K562 (cell line): Measurements from ENCODE around the gene STON2. TPM values are rescaled to one million over a fixed set of nuclear protein-coding genes. Genes with fewer than 3 reads are reported as not detected.
"Not testable (repeated sequence)": the region's sequence is repeated elsewhere in the genome, so short reads cannot be mapped to it uniquely, and the experiment has no call there.

Source experiments
- ATAC-seq: fragments of 200-7000 bp; cut with Tn5 transposase; 3 replicates; pipeline ENCODE4 v1.9.1; 2020; ENCODE audit warnings: moderate library complexity
- BruUV-seq: library from RNA; stranded (reverse); fragments of 400-500 nt; replicated peaks from 2 replicates; lab custom pipeline; 2021; lab: Mats Ljungman, UMichigan
- CTCF ChIA-PET: fragments of 300-600 bp; formaldehyde crosslinking; extraction: SDS; loops from one replicate; lab custom pipeline; 2021; ENCODE audit warnings: low intra/inter-chr PET ratio; lab: Yijun Ruan, JAX
- POLR2A ChIA-PET: fragments of 300-600, 350-650 bp; sonication (Branson Sonifier 250); formaldehyde crosslinking; extraction: SDS; loops from one replicate; lab custom pipeline; 2021; ENCODE audit warnings: antibody characterized with exemption, inconsistent platforms; lab: Yijun Ruan, JAX
- DNase-seq, 4 experiments: peaks; one replicate each; pipeline versions ENCODE4 v3.0.0 to v3.0.0-alpha.2; 2011 to 2018; ENCODE audit warnings: low spot score in 3 of 4, mixed read lengths in 3 of 4; ENCODE audit errors: extremely low read depth in 1 of 4
- FAIRE-seq: peaks from 2 replicates; lab custom pipeline; 2011; peaks lifted over from hg19 to GRCh38; lab: Jason Lieb, UNC
- H2AFZ ChIP-seq: 2 replicates; pipeline ENCODE4 v1.6.0; 2011; ENCODE audit warnings: low read depth, low read length, control low read depth, inconsistent platforms
- H3K27ac ChIP-seq: fragments of 200-600 bp; 3 replicates; pipeline ENCODE4 v1.8.0; 2011; ENCODE audit warnings: low read depth, mild to moderate bottlenecking, control low read depth, inconsistent platforms, low read length, moderate library complexity, mixed read lengths; ENCODE audit errors: extremely low read depth
- H3K27me3 ChIP-seq, 2 experiments: fragments of 300-600 bp in 1 of 2; 2 replicates in 1 of 2; 3 replicates in 1 of 2; pipeline versions ENCODE4 v1.6.0 to v1.8.0; 2011; ENCODE audit warnings: inconsistent platforms in 2 of 2, low read length in 2 of 2, mild to moderate bottlenecking in 1 of 2, mixed read lengths in 1 of 2, moderate library complexity in 1 of 2; ENCODE audit not compliant: control insufficient read depth in 2 of 2, insufficient read depth in 2 of 2
- H3K36me3 ChIP-seq: fragments of 300-600 bp; 3 replicates; pipeline ENCODE4 v1.8.0; 2011; ENCODE audit warnings: mild to moderate bottlenecking, low read length, inconsistent platforms; ENCODE audit not compliant: control insufficient read depth, insufficient read depth
- H3K4me1 ChIP-seq, 2 experiments: fragments of 200-600 bp in 1 of 2; replicated peaks in 1 of 2; 2 replicates in 1 of 2; 3 replicates in 1 of 2; pipeline versions ENCODE4 v1.5.1 to v1.8.0; 2011; ENCODE audit warnings: inconsistent platforms in 2 of 2, low read length in 2 of 2, mild to moderate bottlenecking in 1 of 2, mixed read lengths in 1 of 2, moderate library complexity in 1 of 2; ENCODE audit not compliant: control insufficient read depth in 2 of 2, insufficient read depth in 2 of 2
- H3K4me2 ChIP-seq: 2 replicates; pipeline ENCODE4 v1.6.1; 2011; ENCODE audit warnings: low read length, control low read depth, inconsistent platforms, mixed read lengths; ENCODE audit not compliant: insufficient read depth
- H3K4me3 ChIP-seq: fragments of 200-600 bp; sonication (generic), shearing (Covaris generic); 2 replicates; pipeline ENCODE4 v1.5.1; 2016; ENCODE audit warnings: control low read depth, inconsistent platforms
- H3K79me2 ChIP-seq: fragments of 200-600 bp; 3 replicates; pipeline ENCODE4 v1.8.0; 2011; ENCODE audit warnings: low read length, inconsistent platforms; ENCODE audit not compliant: control insufficient read depth, insufficient read depth
- H3K9ac ChIP-seq, 2 experiments: 2 replicates each; pipeline versions ENCODE4 v1.6.0 to v1.6.1; 2011; ENCODE audit warnings: low read depth in 2 of 2, low read length in 2 of 2, control low read depth in 1 of 2, inconsistent platforms in 1 of 2, mild to moderate bottlenecking in 1 of 2, mixed read lengths in 1 of 2; ENCODE audit not compliant: insufficient read depth in 1 of 2
- H3K9me1 ChIP-seq: one replicate; pipeline ENCODE4 v1.6.0; 2011; ENCODE audit warnings: inconsistent platforms, mild to moderate bottlenecking, low read length, moderate library complexity; ENCODE audit not compliant: control insufficient read depth, insufficient read depth
- H3K9me3 ChIP-seq: replicated peaks from 2 replicates; pipeline ENCODE4 v1.5.1; 2011; ENCODE audit warnings: low read depth, low read length, inconsistent platforms; ENCODE audit not compliant: control insufficient read depth, insufficient read depth
- H4K20me1 ChIP-seq: replicated peaks from 2 replicates; pipeline ENCODE4 v1.6.1; 2011; ENCODE audit warnings: low read length, inconsistent platforms, mixed read lengths; ENCODE audit not compliant: control insufficient read depth, insufficient read depth
- E2F4 ChIP-seq: sonication (generic); formaldehyde crosslinking; IDR thresholded peaks from 2 replicates; pipeline ENCODE4 v1.8.0; 2022; ENCODE audit warnings: mild to moderate bottlenecking, low read depth, missing genetic modification reagents
- FOS ChIP-seq: IDR thresholded peaks from 3 replicates; pipeline ENCODE4 v1.6.1; 2011; ENCODE audit not compliant: insufficient read length; ENCODE audit errors: extremely low read depth
- NFYB ChIP-seq: IDR thresholded peaks from 2 replicates; pipeline ENCODE4 v1.6.1; 2011; ENCODE audit warnings: mild to moderate bottlenecking, moderate library complexity; ENCODE audit not compliant: insufficient read length; ENCODE audit errors: extremely low read depth
- WGBS: fragments of 100-300 bp; shearing (Covaris generic); methylation state at CpG from one replicate; pipeline ENCODE4 v1.1.6; 2016; ENCODE audit warnings: low coverage, mixed read lengths; ENCODE audit not compliant: insufficient coverage; ENCODE audit errors: missing lambda C conversion rate; 5-methylcytosine and 5-hydroxymethylcytosine counted together
- in situ Hi-C: fragments of 300-500 bp; cut with MboI; formaldehyde crosslinking; loops from 4 replicates; pipeline ENCODE4 v1.15.0; 2018; ENCODE audit warnings: inconsistent platforms, mixed read lengths
- intact Hi-C: fragments of 100-400 bp; cut with micrococcal nuclease; formaldehyde crosslinking; loops from 2 replicates; pipeline ENCODE4 v1.14.2; 2022
- polyA plus RNA-seq, 8 experiments: library from polyadenylated mRNA; depleted of rRNA in 4 of 8; stranded (reverse) in 5 of 8; unstranded in 3 of 8; fragments of >200 nt; fragmentation: Nextera tagmentation in 2 of 8; fragmentation: Illumina TruSeq in 1 of 8; extraction: Ambion mirVana in 2 of 8; extraction: Trizol in 1 of 8; gene quantifications; 2 replicates each; pipeline versions ENCODE4 v1.2.1 to v1.2.3, GENCODE V29; 2011 to 2014; ENCODE audit warnings: inconsistent platforms in 1 of 8, missing spikeins in 1 of 8
- total RNA-seq, 7 experiments: library from RNA; depleted of rRNA in 6 of 7; stranded (reverse); fragments of >200 nt in 6 of 7; fragmentation: Illumina TruSeq in 2 of 7; extraction: Trizol in 2 of 7; gene quantifications; 2 replicates each; pipeline versions ENCODE4 v1.2.1 to v1.2.3, GENCODE V29; 2011 to 2021; ENCODE audit warnings: low replicate concordance in 1 of 7

The STON2 gene
- total and polyA plus RNA-seq, 9 of the 15 experiments (the other 6 are each of a cell fraction or from before 2014, with no cell fraction given), result 7.8 to 99.3 (median 53.5) TPM

DNA sequence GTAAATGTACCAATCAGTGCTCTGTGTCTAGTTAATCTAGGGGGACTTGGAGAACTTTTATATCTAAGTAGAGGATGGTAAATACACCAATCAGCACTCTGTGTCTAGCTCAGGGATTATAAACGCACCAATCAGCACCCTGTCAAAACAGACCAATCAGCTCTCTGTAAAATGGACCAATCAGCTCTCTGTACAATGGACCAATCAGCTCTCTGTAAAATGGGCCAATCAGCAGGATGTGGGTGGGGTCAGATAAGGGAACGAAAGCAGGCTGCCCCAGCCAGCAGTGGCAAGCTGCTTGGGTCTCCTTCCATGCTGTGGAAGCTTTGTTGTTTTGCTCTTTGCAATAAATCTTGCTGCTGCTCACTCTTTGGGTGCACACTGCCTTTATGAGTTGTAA is 163.3 kb downstream of the STON2 start:
- BruUV-seq, H3K9me3 ChIP-seq, ATAC-seq, H3K27me3 ChIP-seq, H3K79me2 ChIP-seq, H4K20me1 ChIP-seq, intact Hi-C loops, H3K4me3 ChIP-seq, CTCF ChIA-PET, H2AFZ ChIP-seq, H3K9ac ChIP-seq, H3K4me2 ChIP-seq, H3K4me1 ChIP-seq, in situ Hi-C loops, DNase-seq, H3K36me3 ChIP-seq, FAIRE-seq, H3K27ac ChIP-seq, H3K9me1 ChIP-seq: not testable (repeated sequence)
- 50% methylated on average over 2 of the region's 2 CpGs for WGBS
- POLR2A ChIA-PET, result interaction anchor here (2.1 kb wide), 1 partner anchor 16 kb away, joined by 9 read pairs; the partner anchor contains the start of gene GTF2A1
- TF ChIP-seq NFYB, result peak; percentile 47
- TF ChIP-seq FOS, result peak; percentile 2

DNA sequence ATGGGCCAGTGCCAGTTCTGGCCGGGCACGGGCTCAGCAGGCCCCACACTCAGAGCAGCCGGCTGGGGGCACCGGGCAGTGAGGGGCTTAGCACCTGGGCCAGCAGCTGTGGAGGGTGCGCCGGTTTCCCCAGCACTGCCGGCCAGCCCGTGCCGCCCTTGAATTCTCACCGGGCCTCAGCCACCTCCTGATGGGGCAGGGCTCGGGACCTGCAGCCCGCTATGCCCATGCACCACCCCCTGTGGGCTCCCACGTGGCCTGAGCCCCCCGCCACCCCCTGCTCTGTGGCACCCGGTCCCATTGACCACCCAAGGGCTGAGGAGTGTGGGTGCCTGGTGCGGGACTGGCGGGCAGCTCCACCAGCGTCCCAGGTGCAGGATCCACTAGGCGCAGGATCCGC is 164.0 kb downstream of the STON2 start:
- TF ChIP-seq E2F4 (CRISPR knock-in tag), result no peak
- no peak overlapping the region for H2AFZ ChIP-seq
- BruUV-seq, result no TSS peak
- H3K4me1 ChIP-seq, result no peaks in the 10 kb centered on the region
- H3K4me2 ChIP-seq, result no peak overlapping the region
- no peak overlapping the region for H3K9ac ChIP-seq
- ChIA-PET POLR2A (interaction anchor here (2.1 kb wide), 1 partner anchor 15 kb away, joined by 9 read pairs; the partner anchor contains the start of gene GTF2A1), CTCF (no interaction called here)
- H3K9me1 ChIP-seq, result no peaks in the 10 kb centered on the region
- H3K27me3 ChIP-seq, result no peaks in the 10 kb centered on the region
- no peaks in the 10 kb centered on the region for H3K9me3 ChIP-seq
- ATAC-seq (no peak), DNase-seq (no peak), FAIRE-seq (no peak)
- no peak overlapping the region for H3K4me3 ChIP-seq
- intact Hi-C loops, result no loop called here
- WGBS, result 75% methylated on average over 3 of the region's 20 CpGs
- in situ Hi-C loops, result no loop called here
- no peaks in the 10 kb centered on the region for H3K79me2 ChIP-seq
- no peak overlapping the region for H3K27ac ChIP-seq
- no peaks in the 10 kb centered on the region for H4K20me1 ChIP-seq
- H3K36me3 ChIP-seq, result no peaks in the 10 kb centered on the region
